Panc1 (cell line): ENCODE results near the gene SIGLEC9. TPM values are rescaled to one million over a fixed set of nuclear protein-coding genes. Genes with fewer than 3 reads are reported as not detected.

ENCODE experiments used
- ATAC-seq: fragments of 200-7000 bp; cut with Tn5 transposase; 2 replicates; pipeline ENCODE4 v1.9.1; 2020; ENCODE audit warnings: mild to moderate bottlenecking, moderate library complexity
- BruUV-seq: library from RNA; stranded (reverse); fragments of 400-500 nt; replicated peaks from 2 replicates; lab custom pipeline; 2021; lab: Mats Ljungman, UMichigan
- CTCF ChIA-PET: fragments of 300-600 bp; sonication (Branson Sonifier 250); formaldehyde crosslinking; loops from one replicate; lab custom pipeline; 2022; ENCODE audit warnings: antibody characterized with exemption; lab: Charles Lee
- POLR2A ChIA-PET: fragments of 300-600 bp; sonication (Branson Sonifier 250); formaldehyde crosslinking; loops from one replicate; lab custom pipeline; 2022; ENCODE audit warnings: antibody characterized with exemption; lab: Charles Lee
- DNase-seq: peaks from one replicate; pipeline ENCODE4 v3.0.0-alpha.2; 2010; ENCODE audit warnings: low read depth, low spot score
- H3K27ac ChIP-seq: 2 replicates; pipeline ENCODE4 v1.5.1; 2011; ENCODE audit warnings: mild to moderate bottlenecking, low read length, inconsistent platforms
- H3K27me3 ChIP-seq: fragments of 200-500 bp; sonication (Bioruptor generic); 2 replicates; pipeline ENCODE4 v1.6.0; 2014; ENCODE audit warnings: low read length, inconsistent platforms; ENCODE audit not compliant: control insufficient read depth, insufficient read depth
- H3K36me3 ChIP-seq: fragments of 200-500 bp; sonication (Bioruptor generic); 2 replicates; pipeline ENCODE4 v1.5.1; 2014; ENCODE audit warnings: inconsistent platforms, mild to moderate bottlenecking, low read length, moderate library complexity; ENCODE audit not compliant: control insufficient read depth, insufficient read depth
- H3K4me1 ChIP-seq: 2 replicates; pipeline ENCODE4 v1.5.1; 2011; ENCODE audit warnings: inconsistent platforms, mild to moderate bottlenecking, low read length, moderate library complexity; ENCODE audit not compliant: control insufficient read depth, insufficient read depth
- H3K4me3 ChIP-seq, 2 experiments: 2 replicates each; pipeline ENCODE4 v1.5.1; 2011 to 2012; ENCODE audit warnings: low read depth in 2 of 2, low read length in 2 of 2, mild to moderate bottlenecking in 2 of 2, inconsistent platforms in 1 of 2, moderate library complexity in 1 of 2
- H3K9me3 ChIP-seq: fragments of 200-500 bp; sonication (Bioruptor generic); 2 replicates; pipeline ENCODE4 v1.5.1; 2014; ENCODE audit warnings: low read depth, mild to moderate bottlenecking, inconsistent platforms, low read length, moderate library complexity; ENCODE audit not compliant: control insufficient read depth, insufficient read depth
- CTCF ChIP-seq: fragments of 450-650 bp; IDR thresholded peaks from 2 replicates; pipeline ENCODE4 v1.5.1; 2017; ENCODE audit warnings: mild to moderate bottlenecking
- POLR2AphosphoS5 ChIP-seq: IDR thresholded peaks from 2 replicates; pipeline ENCODE4 v1.6.1; 2012; ENCODE audit warnings: mild to moderate bottlenecking, low read depth, low read length, moderate library complexity
- REST ChIP-seq, 2 experiments: IDR thresholded peaks; 2 replicates each; pipeline ENCODE4 v1.6.1; 2011 to 2012; ENCODE audit warnings: low read depth in 2 of 2, control low read depth in 1 of 2, low read length in 1 of 2, mild to moderate bottlenecking in 1 of 2, moderate library complexity in 1 of 2; ENCODE audit not compliant: insufficient read depth in 1 of 2
- SIN3A ChIP-seq: IDR thresholded peaks from 2 replicates; pipeline ENCODE4 v1.6.1; 2012; ENCODE audit warnings: low read depth, mild to moderate bottlenecking, low read length, moderate library complexity, borderline replicate concordance; ENCODE audit not compliant: insufficient read depth
- TCF7L2 ChIP-seq: IDR thresholded peaks from 2 replicates; pipeline ENCODE4 v1.6.1; 2011; ENCODE audit warnings: mild to moderate bottlenecking, low read depth, low read length, inconsistent platforms
- in situ Hi-C: cut with HindIII; loops from 2 replicates; pipeline ENCODE4 v1.10.0; 2016; ENCODE audit warnings: low sequenced_read_pairs, low pct_unique_long_range_greater_than_20kb
- intact Hi-C: fragments of 100-400 bp; cut with micrococcal nuclease; formaldehyde crosslinking; loops from one replicate; pipeline ENCODE4 v1.10.0; 2022; ENCODE audit not compliant: unreplicated experiment
- total RNA-seq: library from RNA; stranded (reverse); gene quantifications from one replicate; pipeline ENCODE4 v1.2.1, GENCODE V29; 2021; ENCODE audit not compliant: unreplicated experiment

Gene SIGLEC9
- total RNA-seq, 1 experiment from 2014 or later: not detected

- TF ChIP-seq SIN3A (no peak), TCF7L2 (no peak), POLR2AphosphoS5 (no peak)
- POLR2A ChIA-PET: no interaction called here
- CTCF ChIA-PET: no interaction called here
- Histone ChIP-seq H3K27ac (peak overlapping the region; percentile 73), H3K36me3 (no peaks in the 10 kb centered on the region; the same call in 1 of the 2 replicates), H3K4me1 (0 out of 2 replicates have a peak, but pooled peaks cover 3% of the 10 kb centered on the region), H3K9me3 (no peaks in the 10 kb centered on the region), H3K4me3 (peak overlapping the region; percentile 76 to 79), H3K27me3 (no peaks in the 10 kb centered on the region; the same call in 1 of the 2 replicates)
- no TSS peak for BruUV-seq
- DNase-seq (no peak), ATAC-seq (peak; percentile 7; the same call in 1 of the 2 replicates)
- intact Hi-C loops (no loop called here), in situ Hi-C loops (no loop called here)
These were observed 17.2 kb upstream of the SIGLEC9 start for GRCh38 chr19:51107406-51108065.

GRCh38 chr19:51108066-51108804 lies 16.5 kb upstream of the SIGLEC9 start, which contains the start of gene CTU1:
Gene CTU1 (minus strand): TSS chr19:51108409. CDS start chr19:51104569, 3,840 bp downstream.
- no peaks in the 10 kb centered on the region for H3K9me3 ChIP-seq
- peak within 1 kb of the TSS; percentile 76 to 79 for H3K4me3 ChIP-seq
- H3K27me3 ChIP-seq: no peaks in the 10 kb centered on the region; the same call in 1 of the 2 replicates
- intact Hi-C loops: no loop called here
- no peak for TF ChIP-seq TCF7L2
- TF ChIP-seq SIN3A: peak; percentile 51; the same call in 1 of the 2 replicates
- TF ChIP-seq POLR2AphosphoS5: peak; percentile 62
- no peak for TF ChIP-seq REST (IDR thresholded peaks at IDR 0.05; ENCODE audit: insufficient read depth in 1 of 2, low read depth in 2 of 2, low read length in 1 of 2)
- TF ChIP-seq CTCF: no peak
- BruUV-seq: no TSS peak
- POLR2A ChIA-PET: no interaction called here
- ATAC-seq (peak; percentile 99), DNase-seq (peak; percentile 88)
- in situ Hi-C loops: no loop called here
- H3K36me3 ChIP-seq: no peaks in the 10 kb centered on the region; the same call in 1 of the 2 replicates
- CTCF ChIA-PET: interaction anchor here (1.0 kb wide), 1 partner anchor 48 kb away, joined by 4 read pairs; no protein-coding TSS in a partner anchor
- 0 out of 2 replicates have a peak, but pooled peaks cover 3% of the 10 kb centered on the region for H3K4me1 ChIP-seq
- H3K27ac ChIP-seq: peak within 1 kb of the TSS; percentile 78
